Bone marrow (tissue), 2 donors: Measurements from ENCODE around the gene ST6GALNAC1.

Source experiments
- DNase-seq, 2 donors: peaks; one replicate each; lab custom pipeline; 2025; lab: John Stamatoyannopoulos, UW

Gene ST6GALNAC1

GRCh38 chr17:76578376-76578775 is 65.2 kb downstream of the ST6GALNAC1 start:
- no peak for DNase-seq

- no peak for DNase-seq
These were observed 65.7 kb downstream of the ST6GALNAC1 start for GRCh38 chr17:76577876-76578275.

DNA sequence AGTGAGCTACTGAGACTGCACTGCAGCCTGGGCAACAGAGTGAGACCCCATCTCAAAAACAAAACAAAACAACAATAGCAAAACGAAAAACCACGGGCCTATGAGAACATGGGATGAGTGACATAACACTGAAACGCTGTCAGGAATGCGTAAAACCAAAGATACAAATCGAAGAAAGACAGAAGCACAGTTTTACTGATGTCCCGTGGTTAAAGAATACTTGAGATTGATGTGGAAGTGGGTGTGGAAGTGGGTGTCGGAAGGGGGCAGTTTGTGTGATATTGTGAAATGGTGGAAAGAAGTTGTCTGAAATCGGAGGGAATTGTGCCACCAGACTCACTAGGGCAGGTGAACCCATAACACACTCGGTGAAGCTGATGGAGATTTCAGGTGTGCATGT is 67.4 kb downstream of the ST6GALNAC1 start:
- no peak for DNase-seq

DNA sequence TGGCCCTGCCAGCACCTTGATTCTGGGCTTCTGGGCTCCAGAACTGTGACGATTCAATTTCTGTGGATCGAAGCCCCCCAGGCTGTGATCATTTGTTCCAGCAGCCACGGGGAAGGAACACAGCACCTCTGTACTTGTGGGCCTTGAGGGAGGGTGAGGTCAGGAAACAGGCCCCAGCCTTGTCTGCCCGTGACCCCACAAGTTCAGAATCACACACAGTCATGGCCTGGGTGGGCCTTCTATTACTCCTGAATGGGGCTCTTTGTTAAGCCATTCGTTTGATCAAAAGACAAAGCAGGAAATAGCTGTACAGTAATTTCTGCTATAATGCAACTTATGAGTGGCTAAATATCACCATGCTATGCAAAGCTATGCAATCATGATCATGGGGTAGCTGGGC is 68.0 kb downstream of the ST6GALNAC1 start:
- DNase-seq: no peak
